Loucy (cell line): ENCODE measurements around the gene GPN1.

ENCODE experiments used
- CTCF ChIP-seq: fragments of 200-600 bp; sonication (generic); conservative IDR thresholded peaks from 2 replicates; pipeline ENCODE4 v1.5.1; 2014; ENCODE audit warnings: mild to moderate bottlenecking, antibody characterized with exemption, low read length
- EZH2phosphoT487 ChIP-seq: fragments of 200-600 bp; IDR thresholded peaks from 2 replicates; pipeline ENCODE4 v1.6.1; 2018; ENCODE audit warnings: antibody characterized with exemption, mild to moderate bottlenecking, moderate library complexity, borderline replicate concordance

- TF ChIP-seq CTCF (no peak), EZH2phosphoT487 (no peak)
These were observed 7.3 kb upstream of the GPN1 start for GRCh38 chr2:27621524-27621923.
